HepG2 (cell line): ENCODE data around the gene SNAP47. TPM values are rescaled to one million over a fixed set of nuclear protein-coding genes. Genes with fewer than 3 reads are reported as not detected.

Experiments used
- ATAC-seq: fragments of 200-7000 bp; cut with Tn5 transposase; 3 replicates; pipeline ENCODE4 v1.9.1; 2020; ENCODE audit warnings: mild to moderate bottlenecking, moderate library complexity
- BruUV-seq: library from RNA; stranded (reverse); fragments of 400-500 nt; replicated peaks from 2 replicates; lab custom pipeline; 2021; lab: Mats Ljungman, UMichigan
- CTCF ChIA-PET: fragments of 300-600 bp; formaldehyde crosslinking; extraction: SDS; loops from one replicate; lab custom pipeline; 2021; ENCODE audit warnings: low total read pairs, inconsistent platforms, low intra/inter-chr PET ratio; lab: Yijun Ruan, JAX
- POLR2A ChIA-PET: fragments of 350-600 bp; sonication (Branson Sonifier 250); formaldehyde crosslinking; loops from one replicate; lab custom pipeline; 2020; ENCODE audit warnings: antibody characterized with exemption, inconsistent platforms; lab: Yijun Ruan, JAX
- DNase-seq: peaks from one replicate; pipeline ENCODE4 v3.0.0-alpha.2; 2015; ENCODE audit warnings: low spot score
- FAIRE-seq: peaks from 3 replicates; lab custom pipeline; 2011; peaks lifted over from hg19 to GRCh38; lab: Jason Lieb, UNC
- H2AFZ ChIP-seq: one replicate; pipeline ENCODE4 v1.6.1; 2011; ENCODE audit warnings: low read length, inconsistent platforms
- H3K27ac ChIP-seq: fragments of 300-600 bp; 3 replicates; pipeline ENCODE4 v1.8.0; 2011; ENCODE audit warnings: mixed run types, mild to moderate bottlenecking, mixed read lengths, low read length, inconsistent platforms; ENCODE audit not compliant: insufficient read depth; ENCODE audit errors: extremely low read length
- H3K27me3 ChIP-seq, 2 experiments: fragments of 200-600 bp in 1 of 2; 2 replicates in 1 of 2; 3 replicates in 1 of 2; pipeline versions ENCODE4 v1.6.0 to v1.8.0; 2011; ENCODE audit warnings: low read length in 2 of 2, mild to moderate bottlenecking in 2 of 2, moderate library complexity in 2 of 2, inconsistent platforms in 1 of 2; ENCODE audit not compliant: insufficient read depth in 2 of 2, control insufficient read depth in 1 of 2
- H3K36me3 ChIP-seq, 2 experiments: fragments of 200-600 bp in 1 of 2; replicated peaks in 1 of 2; 2 replicates in 1 of 2; 3 replicates in 1 of 2; pipeline versions ENCODE4 v1.5.1 to v1.8.0; 2011; ENCODE audit warnings: low read length in 2 of 2, inconsistent platforms in 1 of 2; ENCODE audit not compliant: insufficient read depth in 2 of 2, control insufficient read depth in 1 of 2
- H3K4me1 ChIP-seq: 2 replicates; pipeline ENCODE4 v1.5.1; 2012; ENCODE audit warnings: low read length, inconsistent platforms; ENCODE audit not compliant: insufficient read depth
- H3K4me2 ChIP-seq: 2 replicates; pipeline ENCODE4 v1.6.0; 2011; ENCODE audit warnings: low read depth, low read length, inconsistent platforms
- H3K4me3 ChIP-seq, 3 experiments: fragments of 200-600 bp in 1 of 3; sonication (generic), shearing (Covaris generic) in 1 of 3; replicated peaks in 1 of 3; 2 replicates each; pipeline ENCODE4 v1.5.1; 2011 to 2016; ENCODE audit warnings: low read length in 3 of 3, inconsistent platforms in 2 of 3, low read depth in 2 of 3, mild to moderate bottlenecking in 2 of 3, control low read depth in 1 of 3, mixed read lengths in 1 of 3; ENCODE audit not compliant: insufficient read depth in 1 of 3
- H3K79me2 ChIP-seq: one replicate; pipeline ENCODE4 v1.6.1; 2011; ENCODE audit warnings: low read length, inconsistent platforms; ENCODE audit not compliant: insufficient read depth
- H3K9ac ChIP-seq: 2 replicates; pipeline ENCODE4 v1.6.0; 2011; ENCODE audit warnings: mild to moderate bottlenecking, low read depth, low read length, inconsistent platforms; ENCODE audit not compliant: insufficient read depth
- H3K9me3 ChIP-seq: 2 replicates; pipeline ENCODE4 v1.5.1; 2012; ENCODE audit warnings: mild to moderate bottlenecking, low read length
- H4K20me1 ChIP-seq: 2 replicates; pipeline ENCODE4 v1.6.0; 2011; ENCODE audit warnings: inconsistent platforms, mild to moderate bottlenecking, low read length, moderate library complexity; ENCODE audit not compliant: insufficient read depth
- ARNTL ChIP-seq: sonication (generic); formaldehyde crosslinking; IDR thresholded peaks from 2 replicates; pipeline ENCODE4 v1.4.0; 2020; ENCODE audit warnings: mild to moderate bottlenecking, missing genetic modification reagents
- MAFG ChIP-seq: sonication (generic); formaldehyde crosslinking; IDR thresholded peaks from 2 replicates; pipeline ENCODE4 v1.5.1; 2020; ENCODE audit warnings: mild to moderate bottlenecking, missing genetic modification reagents
- PTBP1 ChIP-seq: fragments of 200-400 bp; formaldehyde crosslinking; IDR thresholded peaks from 2 replicates; pipeline ENCODE4 v1.6.1; 2018; ENCODE audit warnings: low read length, low read depth; ENCODE audit not compliant: poor library complexity, severe bottlenecking
- STAG1 ChIP-seq: sonication (generic); formaldehyde crosslinking; IDR thresholded peaks from 2 replicates; pipeline ENCODE4 v1.4.0; 2020; ENCODE audit warnings: missing genetic modification reagents
- STAT5B ChIP-seq: sonication (generic); formaldehyde crosslinking; IDR thresholded peaks from 2 replicates; pipeline ENCODE4 v1.4.0; 2020; ENCODE audit warnings: missing genetic modification reagents
- ZFP36 ChIP-seq: fragments of 150-350 bp; IDR thresholded peaks from 2 replicates; pipeline ENCODE4 v1.6.1; 2018; ENCODE audit warnings: borderline replicate concordance, low read length, low read depth; ENCODE audit not compliant: partially characterized antibody
- ZNF329 ChIP-seq: sonication (generic); formaldehyde crosslinking; IDR thresholded peaks from 2 replicates; pipeline ENCODE4 v1.9.0; 2021; ENCODE audit warnings: low read depth, mild to moderate bottlenecking, missing genetic modification reagents
- ZNF607 ChIP-seq: sonication (generic); formaldehyde crosslinking; IDR thresholded peaks from 2 replicates; pipeline ENCODE4 v1.5.1; 2020; ENCODE audit warnings: missing genetic modification reagents, mild to moderate bottlenecking, borderline replicate concordance
- ZZZ3 ChIP-seq: sonication (generic); formaldehyde crosslinking; IDR thresholded peaks from 2 replicates; pipeline ENCODE4 v1.4.0; 2020; ENCODE audit warnings: missing genetic modification reagents, mild to moderate bottlenecking, borderline replicate concordance
- WGBS: methylation state at CpG from one replicate; pipeline ENCODE4 v1.1.6; 2017; ENCODE audit warnings: low lambda C conversion rate; 5-methylcytosine and 5-hydroxymethylcytosine counted together
- in situ Hi-C: cut with HindIII; loops from 2 replicates; pipeline ENCODE4 v1.10.0; 2017; ENCODE audit warnings: low pct_unique_long_range_greater_than_20kb; ENCODE audit not compliant: extremely low pct_ligation_motif_present
- intact Hi-C: fragments of 100-400 bp; cut with micrococcal nuclease; formaldehyde crosslinking; loops from one replicate; pipeline ENCODE4 v1.10.0; 2022; ENCODE audit not compliant: unreplicated experiment
- polyA plus RNA-seq, 8 experiments: library from polyadenylated mRNA; depleted of rRNA in 3 of 8; stranded (reverse) in 7 of 8; unstranded in 1 of 8; fragments of >200 nt; fragmentation: Illumina TruSeq in 4 of 8; extraction: Trizol in 4 of 8; gene quantifications; 2 replicates each; pipeline versions ENCODE4 v1.2.1 to v1.2.3, GENCODE V29; 2011 to 2016; ENCODE audit warnings: low read depth in 4 of 8, missing spikeins in 1 of 8, mixed read lengths in 1 of 8; ENCODE audit not compliant: insufficient read depth in 1 of 8
- total RNA-seq, 5 experiments: library from RNA; depleted of rRNA; stranded (reverse); fragments of >200 nt; fragmentation: Illumina TruSeq; extraction: Trizol; gene quantifications; 2 replicates each; pipeline ENCODE4 v1.2.3, GENCODE V29; 2016; ENCODE audit warnings: low read depth in 1 of 5
- TF ChIP-seq, protein P1 (sequence below): IDR thresholded peaks from 2 replicates; pipeline ENCODE4 v1.6.1; 2016; ENCODE audit warnings: mild to moderate bottlenecking
- TF ChIP-seq, protein P2 (sequence below): sonication (generic); formaldehyde crosslinking; IDR thresholded peaks from 2 replicates; pipeline ENCODE4 v1.8.0; 2022; ENCODE audit warnings: mild to moderate bottlenecking, missing genetic modification reagents, moderate library complexity
- TF ChIP-seq, protein P3 (sequence below): sonication (generic); formaldehyde crosslinking; IDR thresholded peaks from 2 replicates; pipeline ENCODE4; 2020; ENCODE audit warnings: missing genetic modification reagents, mild to moderate bottlenecking, borderline replicate concordance
- TF ChIP-seq, protein P4 (sequence below): IDR thresholded peaks from 2 replicates; pipeline ENCODE4 v1.6.1; 2016; ENCODE audit warnings: control low read depth

Gene SNAP47
- total and polyA plus RNA-seq, 2 of the 13 experiments (the other 11 are each of a cell fraction or from before 2014, with no cell fraction given), result 13.6 to 25.1 TPM

DNA sequence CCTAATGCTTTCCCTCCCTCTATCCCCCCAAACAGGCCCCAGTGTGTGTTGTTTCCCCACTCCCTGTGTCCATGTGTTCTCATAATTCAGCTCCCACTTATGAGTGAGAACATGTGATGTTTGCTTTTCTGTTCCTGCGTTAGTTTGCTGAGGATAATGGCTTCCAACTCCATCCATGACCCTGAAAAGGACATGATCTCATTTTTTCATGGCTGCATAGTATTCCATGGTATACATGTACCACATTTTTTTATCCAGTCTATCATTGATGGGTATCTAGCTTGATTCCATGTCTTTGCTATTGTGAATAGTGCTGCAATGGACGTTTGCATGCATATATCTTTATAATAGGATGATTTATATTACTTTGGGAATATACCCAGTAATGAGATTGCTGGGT, 89.0 kb downstream of the SNAP47 start:
- Histone ChIP-seq H3K36me3 (no peaks in the 10 kb centered on the region), H3K4me2 (no peak overlapping the region), H4K20me1 (no peaks in the 10 kb centered on the region), H3K4me1 (no peaks in the 10 kb centered on the region), H3K9me3 (no peaks in the 10 kb centered on the region), H3K79me2 (no peaks in the 10 kb centered on the region), H3K27me3 (no peaks in the 10 kb centered on the region), H3K27ac (no peak overlapping the region), H2AFZ (no peak overlapping the region), H3K4me3 (no peak overlapping the region), H3K9ac (no peak overlapping the region)
- ATAC-seq (no peak), DNase-seq (no peak), FAIRE-seq (no peak)
- BruUV-seq, result no TSS peak
- in situ Hi-C loops, result no loop called here
- 2% methylated on average over 2 of the region's 2 CpGs for WGBS
- CTCF ChIA-PET, result no interaction called here
- no peak for TF ChIP-seq ZFP36
- TF ChIP-seq ZNF607, result no peak
- TF ChIP-seq, protein P1, sequence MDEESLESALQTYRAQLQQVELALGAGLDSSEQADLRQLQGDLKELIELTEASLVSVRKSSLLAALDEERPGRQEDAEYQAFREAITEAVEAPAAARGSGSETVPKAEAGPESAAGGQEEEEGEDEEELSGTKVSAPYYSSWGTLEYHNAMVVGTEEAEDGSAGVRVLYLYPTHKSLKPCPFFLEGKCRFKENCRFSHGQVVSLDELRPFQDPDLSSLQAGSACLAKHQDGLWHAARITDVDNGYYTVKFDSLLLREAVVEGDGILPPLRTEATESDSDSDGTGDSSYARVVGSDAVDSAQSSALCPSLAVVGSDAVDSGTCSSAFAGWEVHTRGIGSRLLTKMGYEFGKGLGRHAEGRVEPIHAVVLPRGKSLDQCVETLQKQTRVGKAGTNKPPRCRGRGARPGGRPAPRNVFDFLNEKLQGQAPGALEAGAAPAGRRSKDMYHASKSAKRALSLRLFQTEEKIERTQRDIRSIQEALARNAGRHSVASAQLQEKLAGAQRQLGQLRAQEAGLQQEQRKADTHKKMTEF (CRISPR knock-in tag), result no peak
- no peak for TF ChIP-seq STAT5B (CRISPR knock-in tag)
- intact Hi-C loops, result no loop called here
- POLR2A ChIA-PET, result no interaction called here

DNA sequence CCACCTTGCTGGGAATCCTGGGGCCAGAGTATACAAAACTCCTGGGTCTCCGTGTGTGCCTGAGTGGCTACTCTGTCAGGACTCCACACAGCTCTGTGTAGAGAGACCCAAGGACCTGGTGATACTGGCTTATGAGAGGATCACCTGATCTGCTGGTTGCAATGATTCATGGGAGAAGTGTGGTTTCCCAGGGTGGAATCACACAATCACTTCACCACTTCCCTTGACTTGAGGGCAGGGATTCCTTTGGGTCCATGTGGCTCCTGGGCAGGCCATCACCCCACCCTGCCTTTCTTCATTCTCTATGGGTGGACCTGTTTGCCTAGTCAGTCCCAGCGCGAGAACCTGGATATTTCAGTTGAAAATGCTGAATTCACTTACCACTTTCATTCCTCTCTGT, 93.6 kb downstream of the SNAP47 start:
- Histone ChIP-seq H2AFZ (no peak overlapping the region), H3K9me3 (no peaks in the 10 kb centered on the region), H4K20me1 (no peaks in the 10 kb centered on the region), H3K9ac (no peak overlapping the region), H3K4me3 (no peak overlapping the region), H3K4me1 (no peaks in the 10 kb centered on the region), H3K27ac (no peak overlapping the region), H3K4me2 (no peak overlapping the region), H3K79me2 (no peaks in the 10 kb centered on the region), H3K36me3 (no peaks in the 10 kb centered on the region), H3K27me3 (no peaks in the 10 kb centered on the region)
- intact Hi-C loops (no loop called here), in situ Hi-C loops (no loop called here)
- whole genome bisulfite sequencing, result 25% methylated on average over 2 of the region's 3 CpGs
- POLR2A ChIA-PET, result no interaction called here
- FAIRE-seq (no peak), DNase-seq (no peak), ATAC-seq (no peak)
- CTCF ChIA-PET, result no interaction called here
- no TSS peak for BruUV-seq
- TF ChIP-seq, protein P2, sequence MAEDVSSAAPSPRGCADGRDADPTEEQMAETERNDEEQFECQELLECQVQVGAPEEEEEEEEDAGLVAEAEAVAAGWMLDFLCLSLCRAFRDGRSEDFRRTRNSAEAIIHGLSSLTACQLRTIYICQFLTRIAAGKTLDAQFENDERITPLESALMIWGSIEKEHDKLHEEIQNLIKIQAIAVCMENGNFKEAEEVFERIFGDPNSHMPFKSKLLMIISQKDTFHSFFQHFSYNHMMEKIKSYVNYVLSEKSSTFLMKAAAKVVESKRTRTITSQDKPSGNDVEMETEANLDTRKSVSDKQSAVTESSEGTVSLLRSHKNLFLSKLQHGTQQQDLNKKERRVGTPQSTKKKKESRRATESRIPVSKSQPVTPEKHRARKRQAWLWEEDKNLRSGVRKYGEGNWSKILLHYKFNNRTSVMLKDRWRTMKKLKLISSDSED (CRISPR knock-in tag), result no peak
- TF ChIP-seq, protein P3, sequence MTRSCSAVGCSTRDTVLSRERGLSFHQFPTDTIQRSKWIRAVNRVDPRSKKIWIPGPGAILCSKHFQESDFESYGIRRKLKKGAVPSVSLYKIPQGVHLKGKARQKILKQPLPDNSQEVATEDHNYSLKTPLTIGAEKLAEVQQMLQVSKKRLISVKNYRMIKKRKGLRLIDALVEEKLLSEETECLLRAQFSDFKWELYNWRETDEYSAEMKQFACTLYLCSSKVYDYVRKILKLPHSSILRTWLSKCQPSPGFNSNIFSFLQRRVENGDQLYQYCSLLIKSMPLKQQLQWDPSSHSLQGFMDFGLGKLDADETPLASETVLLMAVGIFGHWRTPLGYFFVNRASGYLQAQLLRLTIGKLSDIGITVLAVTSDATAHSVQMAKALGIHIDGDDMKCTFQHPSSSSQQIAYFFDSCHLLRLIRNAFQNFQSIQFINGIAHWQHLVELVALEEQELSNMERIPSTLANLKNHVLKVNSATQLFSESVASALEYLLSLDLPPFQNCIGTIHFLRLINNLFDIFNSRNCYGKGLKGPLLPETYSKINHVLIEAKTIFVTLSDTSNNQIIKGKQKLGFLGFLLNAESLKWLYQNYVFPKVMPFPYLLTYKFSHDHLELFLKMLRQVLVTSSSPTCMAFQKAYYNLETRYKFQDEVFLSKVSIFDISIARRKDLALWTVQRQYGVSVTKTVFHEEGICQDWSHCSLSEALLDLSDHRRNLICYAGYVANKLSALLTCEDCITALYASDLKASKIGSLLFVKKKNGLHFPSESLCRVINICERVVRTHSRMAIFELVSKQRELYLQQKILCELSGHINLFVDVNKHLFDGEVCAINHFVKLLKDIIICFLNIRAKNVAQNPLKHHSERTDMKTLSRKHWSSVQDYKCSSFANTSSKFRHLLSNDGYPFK (CRISPR knock-in tag), result no peak
- TF ChIP-seq ARNTL (CRISPR knock-in tag) (no peak), STAG1 (CRISPR knock-in tag) (no peak), PTBP1 (no peak), ZNF329 (CRISPR knock-in tag) (no peak), ZZZ3 (CRISPR knock-in tag) (no peak), MAFG (no peak)
- TF ChIP-seq, protein P4, sequence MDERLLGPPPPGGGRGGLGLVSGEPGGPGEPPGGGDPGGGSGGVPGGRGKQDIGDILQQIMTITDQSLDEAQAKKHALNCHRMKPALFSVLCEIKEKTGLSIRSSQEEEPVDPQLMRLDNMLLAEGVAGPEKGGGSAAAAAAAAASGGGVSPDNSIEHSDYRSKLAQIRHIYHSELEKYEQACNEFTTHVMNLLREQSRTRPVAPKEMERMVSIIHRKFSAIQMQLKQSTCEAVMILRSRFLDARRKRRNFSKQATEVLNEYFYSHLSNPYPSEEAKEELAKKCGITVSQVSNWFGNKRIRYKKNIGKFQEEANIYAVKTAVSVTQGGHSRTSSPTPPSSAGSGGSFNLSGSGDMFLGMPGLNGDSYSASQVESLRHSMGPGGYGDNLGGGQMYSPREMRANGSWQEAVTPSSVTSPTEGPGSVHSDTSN, result no peak
